Neural cell (in vitro differentiated cells): ENCODE results near the gene GSTA1.

Source experiments
- CTCF ChIP-seq: fragments of 450-650 bp; IDR thresholded peaks from 2 replicates; pipeline ENCODE4 v1.5.1; 2014; ENCODE audit warnings: antibody characterized with exemption, mild to moderate bottlenecking, moderate library complexity; ENCODE audit not compliant: poor library complexity, severe bottlenecking
- EP300 ChIP-seq: fragments of 450-650 bp; conservative IDR thresholded peaks from 2 replicates; pipeline ENCODE4 v1.6.1; 2014; ENCODE audit warnings: antibody characterized with exemption, mild to moderate bottlenecking, moderate library complexity; ENCODE audit not compliant: poor library complexity, severe bottlenecking
- POLR2AphosphoS5 ChIP-seq: IDR thresholded peaks from 2 replicates; pipeline ENCODE4 v1.6.1; 2012
- REST ChIP-seq: IDR thresholded peaks from 2 replicates; pipeline ENCODE4 v1.6.1; 2012; ENCODE audit warnings: borderline replicate concordance

GRCh38 chr6:52746213-52746612 is 57.4 kb downstream of the GSTA1 start:
- TF ChIP-seq CTCF = no peak
- TF ChIP-seq POLR2AphosphoS5 = no peak
- no peak for TF ChIP-seq EP300
- TF ChIP-seq REST = no peak
